Epithelial cell of proximal tubule (primary cell): ENCODE results near the gene LMBR1. TPM values are rescaled to one million over a fixed set of nuclear protein-coding genes. Genes with fewer than 3 reads are reported as not detected.
"Not testable (repeated sequence)": the region's sequence is repeated elsewhere in the genome, so short reads cannot be mapped to it uniquely, and the experiment has no call there.

Experiments
- DNase-seq: peaks from one replicate; pipeline ENCODE4 v3.0.0-alpha.2; 2011; ENCODE audit warnings: low read depth
- H3K4me3 ChIP-seq: 2 replicates; pipeline ENCODE4 v1.5.1; 2011; ENCODE audit warnings: low read depth, mild to moderate bottlenecking, low read length
- total RNA-seq: library from RNA; depleted of rRNA; stranded (reverse); fragments of >200 nt; gene quantifications from 2 replicates; pipeline ENCODE4 v1.2.3, GENCODE V29; 2015
- TF ChIP-seq, protein P1 (sequence below): conservative IDR thresholded peaks from 2 replicates; pipeline ENCODE4 v1.5.1; 2012; ENCODE audit warnings: low read depth, mild to moderate bottlenecking, low read length

Gene LMBR1
- total RNA-seq, 1 donor from 2014 or later, result 34.6 TPM

- TF ChIP-seq, protein P1, sequence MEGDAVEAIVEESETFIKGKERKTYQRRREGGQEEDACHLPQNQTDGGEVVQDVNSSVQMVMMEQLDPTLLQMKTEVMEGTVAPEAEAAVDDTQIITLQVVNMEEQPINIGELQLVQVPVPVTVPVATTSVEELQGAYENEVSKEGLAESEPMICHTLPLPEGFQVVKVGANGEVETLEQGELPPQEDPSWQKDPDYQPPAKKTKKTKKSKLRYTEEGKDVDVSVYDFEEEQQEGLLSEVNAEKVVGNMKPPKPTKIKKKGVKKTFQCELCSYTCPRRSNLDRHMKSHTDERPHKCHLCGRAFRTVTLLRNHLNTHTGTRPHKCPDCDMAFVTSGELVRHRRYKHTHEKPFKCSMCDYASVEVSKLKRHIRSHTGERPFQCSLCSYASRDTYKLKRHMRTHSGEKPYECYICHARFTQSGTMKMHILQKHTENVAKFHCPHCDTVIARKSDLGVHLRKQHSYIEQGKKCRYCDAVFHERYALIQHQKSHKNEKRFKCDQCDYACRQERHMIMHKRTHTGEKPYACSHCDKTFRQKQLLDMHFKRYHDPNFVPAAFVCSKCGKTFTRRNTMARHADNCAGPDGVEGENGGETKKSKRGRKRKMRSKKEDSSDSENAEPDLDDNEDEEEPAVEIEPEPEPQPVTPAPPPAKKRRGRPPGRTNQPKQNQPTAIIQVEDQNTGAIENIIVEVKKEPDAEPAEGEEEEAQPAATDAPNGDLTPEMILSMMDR, result no peak
- no peak overlapping the region for H3K4me3 ChIP-seq
- no peak for DNase-seq
Observed at GRCh38 chr7:156854654-156855053, 38.3 kb downstream of the LMBR1 start.

GRCh38 chr7:156848979-156849378 lies 44.0 kb downstream of the LMBR1 start:
- no peak overlapping the region for H3K4me3 ChIP-seq
- TF ChIP-seq, protein P1, result no peak
- DNase-seq, result no peak

DNA sequence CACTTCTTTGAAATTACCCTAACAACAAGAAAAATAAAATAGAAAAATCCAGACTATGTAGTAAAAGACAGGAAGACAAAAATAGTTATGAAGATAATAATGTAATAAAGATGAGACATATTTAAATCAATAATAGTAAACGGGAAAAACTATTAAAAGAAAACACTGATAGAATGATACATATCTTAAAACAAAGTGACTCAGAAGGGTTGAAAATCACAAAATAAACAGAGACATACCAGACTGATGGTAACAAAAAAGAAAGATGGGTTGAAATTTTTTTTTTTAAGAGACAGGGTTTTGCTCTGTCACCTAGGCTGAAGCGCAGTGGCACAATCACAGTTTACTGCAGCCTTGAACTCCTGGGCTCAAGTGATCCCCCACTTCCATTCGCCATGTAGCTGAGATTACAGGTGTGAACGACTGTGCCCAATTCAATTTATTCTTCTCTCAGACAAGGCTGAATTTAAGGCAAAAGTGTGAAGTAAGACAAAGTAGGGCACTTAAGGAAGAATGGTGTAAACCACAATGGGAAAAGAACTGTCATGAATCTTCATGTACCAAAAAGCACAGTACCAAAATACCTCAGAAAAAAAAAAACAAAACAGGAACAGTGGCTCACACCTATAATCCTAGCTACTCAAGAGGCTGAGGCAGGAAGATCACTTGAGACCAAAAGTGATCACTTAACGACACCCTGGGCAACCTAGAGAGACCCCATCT lies 47.4 kb downstream of the LMBR1 start:
- TF ChIP-seq, protein P1, result no peak
- DNase-seq, result no peak
- H3K4me3 ChIP-seq, result no peak overlapping the region

GRCh38 chr7:156843582-156843981 lies 49.4 kb downstream of the LMBR1 start:
- not testable (repeated sequence) for H3K4me3 ChIP-seq, DNase-seq

DNA sequence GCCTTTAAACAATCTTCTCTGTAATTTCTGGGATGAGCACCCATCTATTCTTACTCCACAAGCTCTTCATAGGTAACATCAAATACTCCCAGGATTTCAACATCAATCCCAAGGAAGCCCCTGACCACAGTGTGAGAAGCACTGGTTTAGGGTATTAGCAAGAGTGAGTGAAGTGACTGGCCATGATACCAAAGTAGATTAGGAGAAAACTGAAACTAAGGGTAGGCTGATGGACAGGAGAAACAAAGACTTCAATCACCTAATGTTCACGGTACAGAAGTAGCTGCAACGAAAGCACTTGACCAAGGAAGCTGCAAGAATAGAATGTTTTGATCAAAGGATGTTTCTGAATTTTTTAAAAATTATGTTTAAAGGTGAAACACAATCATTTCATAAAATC lies 49.8 kb downstream of the LMBR1 start:
- no peak for DNase-seq
- TF ChIP-seq, protein P1, result no peak
- no peak overlapping the region for H3K4me3 ChIP-seq

DNA sequence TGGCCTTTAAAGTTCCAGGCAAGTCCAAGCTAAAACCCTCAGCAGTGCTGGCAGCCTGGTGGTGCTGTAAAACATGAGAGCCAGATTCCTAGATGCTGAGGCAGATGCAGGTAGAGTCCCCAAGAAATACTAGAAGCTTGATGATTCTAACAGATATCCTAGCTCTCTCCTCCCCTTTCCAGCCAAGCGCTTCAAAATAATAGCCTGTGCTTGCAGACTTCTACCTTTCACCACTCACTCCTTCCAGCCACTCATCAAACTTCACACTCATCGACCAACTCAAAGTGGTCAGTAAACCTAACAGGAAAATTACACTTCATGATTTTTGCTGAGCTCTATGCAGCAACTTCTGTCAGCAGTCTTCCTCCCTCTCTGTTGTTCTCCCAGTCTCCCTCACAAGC lies 50.2 kb downstream of the LMBR1 start:
- TF ChIP-seq, protein P1, result no peak
- DNase-seq, result no peak
- no peak overlapping the region for H3K4me3 ChIP-seq

GRCh38 chr7:156842317-156842716 lies 50.7 kb downstream of the LMBR1 start:
- no peak overlapping the region for H3K4me3 ChIP-seq
- DNase-seq, result no peak
- TF ChIP-seq, protein P1, result no peak
